Activated CD4-positive, alpha-beta T cell treated with anti-CD3 and anti-CD28 coated beads, Interleukin-2, amount 10 ng/mL, durations not matched to agents 24 days and 14 days (primary cell): ENCODE data around the gene ERLEC1. TPM values are rescaled to one million over a fixed set of nuclear protein-coding genes. Genes with fewer than 3 reads are reported as not detected.
"Not testable (repeated sequence)": the region's sequence is repeated elsewhere in the genome, so short reads cannot be mapped to it uniquely, and the experiment has no call there.

Experiments
- DNase-seq: peaks from one replicate; pipeline ENCODE4 v3.0.0; 2022
- H3K27ac Mint-ChIP-seq: one replicate; pipeline ENCODE4 v1.8.0; 2022; ENCODE audit warnings: mild to moderate bottlenecking, mixed read lengths
- H3K27me3 Mint-ChIP-seq: one replicate; pipeline ENCODE4 v1.8.0; 2022; ENCODE audit warnings: mixed read lengths
- H3K36me3 Mint-ChIP-seq: one replicate; pipeline ENCODE4 v1.8.0; 2022; ENCODE audit warnings: low read depth, mild to moderate bottlenecking, mixed read lengths
- H3K4me1 Mint-ChIP-seq: one replicate; pipeline ENCODE4 v1.8.0; 2021; ENCODE audit warnings: mixed read lengths
- H3K4me3 Mint-ChIP-seq: one replicate; pipeline ENCODE4 v1.8.0; 2022; ENCODE audit warnings: mild to moderate bottlenecking, moderate library complexity, mixed read lengths
- H3K9me3 Mint-ChIP-seq: one replicate; pipeline ENCODE4 v1.8.0; 2021; ENCODE audit warnings: mixed read lengths
- intact Hi-C: fragments of 100-400 bp; cut with micrococcal nuclease; formaldehyde crosslinking; loops from one replicate; pipeline ENCODE4 v1.15.1; 2023
- total RNA-seq: library from RNA; stranded (reverse); gene quantifications from 2 replicates; pipeline ENCODE4 v1.2.3, GENCODE V29; 2022

The ERLEC1 gene
- total RNA-seq: 24.1 and 24.9 TPM in 2 replicates

- peak; percentile 97 for DNase-seq
- no peaks in the 10 kb centered on the region for H3K9me3 Mint-ChIP-seq
- no peaks in the 10 kb centered on the region for H3K27me3 Mint-ChIP-seq
- peaks cover 10% of the 10 kb centered on the region for H3K36me3 Mint-ChIP-seq
- H3K4me3 Mint-ChIP-seq: peak within 1 kb of the TSS; percentile 97
- intact Hi-C loops: loop anchor here (1.0 to 5.0 kb wide), 6 partner anchors 20 to 1905 kb away; partner anchors contain the start of genes ACYP2, CHAC2, PNPT1 and PPP4R3B
- peak within 1 kb of the TSS; percentile 96 for H3K27ac Mint-ChIP-seq
- H3K4me1 Mint-ChIP-seq: peaks cover 30% of the 10 kb centered on the region
Observed at GRCh38 chr2:53786705-53787613, at the start of gene ERLEC1, which contains the start of gene ASB3. Gene ERLEC1, plus strand, starts transcription at chr2:53787044. Its CDS starts 167 bp downstream, at chr2:53787211. Gene ASB3, minus strand, starts transcription at chr2:53786953. Its CDS starts 21,381 bp downstream, at chr2:53765572.

- Mint-ChIP-seq H3K4me3 (no peak overlapping the region), H3K27me3 (no peaks in the 10 kb centered on the region), H3K27ac (no peak overlapping the region), H3K9me3 (no peaks in the 10 kb centered on the region), H3K36me3 (peaks cover 18% of the 10 kb centered on the region), H3K4me1 (peaks cover 6% of the 10 kb centered on the region)
- no peak for DNase-seq
- intact Hi-C loops: no loop called here
Observed at GRCh38 chr2:53737091-53737490, 49.8 kb upstream of the ERLEC1 start.

- peaks cover 11% of the 10 kb centered on the region for H3K4me1 Mint-ChIP-seq
- no peak overlapping the region for H3K4me3 Mint-ChIP-seq
- H3K36me3 Mint-ChIP-seq: peaks cover 25% of the 10 kb centered on the region
- H3K9me3 Mint-ChIP-seq: no peaks in the 10 kb centered on the region
- H3K27ac Mint-ChIP-seq: no peak overlapping the region
- no peak for DNase-seq
- intact Hi-C loops: no loop called here
- H3K27me3 Mint-ChIP-seq: no peaks in the 10 kb centered on the region
Observed at GRCh38 chr2:53739032-53739431, 47.8 kb upstream of the ERLEC1 start.

- intact Hi-C loops: loop anchor here (10.0 kb wide), 1 partner anchor 315 kb away; no protein-coding TSS in a partner anchor
- Mint-ChIP-seq H3K4me1 (peaks cover 8% of the 10 kb centered on the region), H3K36me3 (peaks cover 17% of the 10 kb centered on the region), H3K27me3 (no peaks in the 10 kb centered on the region), H3K4me3 (no peak overlapping the region), H3K9me3 (no peaks in the 10 kb centered on the region), H3K27ac (no peak overlapping the region)
- DNase-seq: no peak
Observed at GRCh38 chr2:53740170-53740569, 46.7 kb upstream of the ERLEC1 start.

- intact Hi-C loops: loop anchor here (10.0 kb wide), 1 partner anchor 320 kb away; no protein-coding TSS in a partner anchor
- Mint-ChIP-seq H3K27me3 (no peaks in the 10 kb centered on the region), H3K9me3 (no peaks in the 10 kb centered on the region), H3K4me1 (peaks cover 7% of the 10 kb centered on the region), H3K4me3 (no peak overlapping the region), H3K36me3 (peaks cover 30% of the 10 kb centered on the region), H3K27ac (no peak overlapping the region)
- no peak for DNase-seq
Observed at GRCh38 chr2:53744395-53745065, 42.3 kb upstream of the ERLEC1 start.

GRCh38 chr2:53750041-53750768 is 36.6 kb upstream of the ERLEC1 start:
- H3K27ac Mint-ChIP-seq: no peak overlapping the region
- no peaks in the 10 kb centered on the region for H3K27me3 Mint-ChIP-seq

GRCh38 chr2:53751728-53752127 is 35.1 kb upstream of the ERLEC1 start:
- Mint-ChIP-seq H3K4me3 (no peak overlapping the region), H3K36me3 (peaks cover 31% of the 10 kb centered on the region), H3K4me1 (peaks cover 17% of the 10 kb centered on the region), H3K9me3 (no peaks in the 10 kb centered on the region), H3K27me3 (no peaks in the 10 kb centered on the region), H3K27ac (peak overlapping the region; percentile 54)
- intact Hi-C loops: loop anchor here (1.0 to 5.0 kb wide), 4 partner anchors 16 to 216 kb away; partner anchors contain the start of genes ASB3, CHAC2 and ERLEC1
- no peak for DNase-seq

More at GRCh38 chr2:53750041-53750768, 36.6 kb upstream of the ERLEC1 start:
- Mint-ChIP-seq H3K4me3 (no peak overlapping the region), H3K4me1 (peaks cover 17% of the 10 kb centered on the region), H3K9me3 (no peaks in the 10 kb centered on the region), H3K36me3 (peaks cover 30% of the 10 kb centered on the region)
- DNase-seq: no peak
- intact Hi-C loops: loop anchor here (5.0 kb wide), 2 partner anchors 37 to 217 kb away; partner anchors contain the start of genes ASB3 and ERLEC1

GRCh38 chr2:53752385-53752784 is 34.5 kb upstream of the ERLEC1 start:
- no peak overlapping the region for H3K27ac Mint-ChIP-seq
- no peaks in the 10 kb centered on the region for H3K9me3 Mint-ChIP-seq

GRCh38 chr2:53753041-53753440 is 33.8 kb upstream of the ERLEC1 start:
- H3K27me3 Mint-ChIP-seq: no peaks in the 10 kb centered on the region
- no peaks in the 10 kb centered on the region for H3K9me3 Mint-ChIP-seq
- peaks cover 17% of the 10 kb centered on the region for H3K4me1 Mint-ChIP-seq
- no peak overlapping the region for H3K4me3 Mint-ChIP-seq
- no peak overlapping the region for H3K27ac Mint-ChIP-seq
- DNase-seq: no peak
- peaks cover 30% of the 10 kb centered on the region for H3K36me3 Mint-ChIP-seq
- intact Hi-C loops: loop anchor here (5.0 kb wide), 2 partner anchors 34 to 214 kb away; partner anchors contain the start of genes ASB3 and ERLEC1

More at GRCh38 chr2:53752385-53752784, 34.5 kb upstream of the ERLEC1 start:
- intact Hi-C loops: loop anchor here (5.0 kb wide), 2 partner anchors 35 to 215 kb away; partner anchors contain the start of genes ASB3 and ERLEC1
- DNase-seq: no peak
- H3K27me3 Mint-ChIP-seq: no peaks in the 10 kb centered on the region
- no peak overlapping the region for H3K4me3 Mint-ChIP-seq
- H3K36me3 Mint-ChIP-seq: peaks cover 32% of the 10 kb centered on the region
- peaks cover 17% of the 10 kb centered on the region for H3K4me1 Mint-ChIP-seq

- H3K27me3 Mint-ChIP-seq: no peaks in the 10 kb centered on the region
- no peaks in the 10 kb centered on the region for H3K9me3 Mint-ChIP-seq
- no peak for DNase-seq
- no peak overlapping the region for H3K27ac Mint-ChIP-seq
- no peak overlapping the region for H3K4me3 Mint-ChIP-seq
- H3K36me3 Mint-ChIP-seq: peaks cover 24% of the 10 kb centered on the region
- peaks cover 15% of the 10 kb centered on the region for H3K4me1 Mint-ChIP-seq
- intact Hi-C loops: no loop called here
Observed at GRCh38 chr2:53755121-53755520, 31.7 kb upstream of the ERLEC1 start.

GRCh38 chr2:53756644-53757043 is 30.2 kb upstream of the ERLEC1 start:
- peaks cover 23% of the 10 kb centered on the region for H3K36me3 Mint-ChIP-seq
- no peaks in the 10 kb centered on the region for H3K9me3 Mint-ChIP-seq
- H3K27ac Mint-ChIP-seq: no peak overlapping the region
- H3K27me3 Mint-ChIP-seq: no peaks in the 10 kb centered on the region
- peaks cover 9% of the 10 kb centered on the region for H3K4me1 Mint-ChIP-seq
- DNase-seq: no peak
- no peak overlapping the region for H3K4me3 Mint-ChIP-seq
- intact Hi-C loops: no loop called here

- H3K4me3 Mint-ChIP-seq, intact Hi-C loops, H3K4me1 Mint-ChIP-seq, H3K27me3 Mint-ChIP-seq, H3K9me3 Mint-ChIP-seq, DNase-seq, H3K27ac Mint-ChIP-seq: not testable (repeated sequence)
- peaks cover 21% of the 10 kb centered on the region for H3K36me3 Mint-ChIP-seq
Observed at GRCh38 chr2:53757206-53757605, 29.6 kb upstream of the ERLEC1 start.

- Mint-ChIP-seq H3K27ac (no peak overlapping the region), H3K4me1 (peaks cover 20% of the 10 kb centered on the region), H3K9me3 (no peaks in the 10 kb centered on the region), H3K36me3 (peaks cover 27% of the 10 kb centered on the region), H3K27me3 (no peaks in the 10 kb centered on the region), H3K4me3 (no peak overlapping the region)
- DNase-seq: no peak
- intact Hi-C loops: loop anchor here (2.0 to 5.0 kb wide), 2 partner anchors 205 to 277 kb away; partner anchors contain the start of gene PSME4
Observed at GRCh38 chr2:53765767-53766166, 21.1 kb upstream of the ERLEC1 start.
